NOMO-1 (cell line): ENCODE results near the gene PRKG1.

Source experiments
- DNase-seq, 2 experiments: peaks; one replicate each; lab custom pipeline; 2025; ENCODE audit not compliant: unreplicated experiment in 2 of 2; lab: John Stamatoyannopoulos, UW

PRKG1 gene

GRCh38 chr10:51950371-51950995, 876.2 kb downstream of the PRKG1 start:
- no peak for DNase-seq

- DNase-seq = no peak
These were observed 876.8 kb downstream of the PRKG1 start for GRCh38 chr10:51950996-51951555.

- no peak for DNase-seq
These were observed 877.3 kb downstream of the PRKG1 start for GRCh38 chr10:51951601-51952000.

- DNase-seq = no peak
These were observed 877.8 kb downstream of the PRKG1 start for GRCh38 chr10:51952056-51952455.

GRCh38 chr10:51955696-51956095, 881.4 kb downstream of the PRKG1 start:
- no peak for DNase-seq

GRCh38 chr10:51956822-51957221, 882.5 kb downstream of the PRKG1 start:
- no peak for DNase-seq

- DNase-seq = peak in 1 of 2 experiments; percentile 6
These were observed 886.2 kb downstream of the PRKG1 start for GRCh38 chr10:51960494-51960895.

GRCh38 chr10:51961401-51961800, 887.1 kb downstream of the PRKG1 start:
- no peak for DNase-seq

GRCh38 chr10:51964630-51965029, 890.3 kb downstream of the PRKG1 start:
- DNase-seq = no peak

GRCh38 chr10:51965451-51965850, 891.2 kb downstream of the PRKG1 start:
- DNase-seq = no peak

GRCh38 chr10:51972733-51973346, 898.6 kb downstream of the PRKG1 start:
- DNase-seq = no peak

GRCh38 chr10:51980752-51981151, 906.5 kb downstream of the PRKG1 start:
- DNase-seq = no peak

GRCh38 chr10:51981731-51982130, 907.4 kb downstream of the PRKG1 start:
- no peak for DNase-seq

GRCh38 chr10:51983481-51983880, 909.2 kb downstream of the PRKG1 start:
- no peak for DNase-seq

GRCh38 chr10:51985336-51985735, 911.0 kb downstream of the PRKG1 start:
- DNase-seq = no peak

GRCh38 chr10:51986516-51986915, 912.2 kb downstream of the PRKG1 start:
- no peak for DNase-seq

- DNase-seq = no peak
These were observed 919.2 kb downstream of the PRKG1 start for GRCh38 chr10:51993475-51993874.

- no peak for DNase-seq
These were observed 924.8 kb downstream of the PRKG1 start for GRCh38 chr10:51999096-51999495.

- DNase-seq = peak in 1 of 2 experiments; percentile 0
These were observed 930.2 kb downstream of the PRKG1 start for GRCh38 chr10:52004342-52004949.

GRCh38 chr10:52007091-52007490, 932.8 kb downstream of the PRKG1 start:
- no peak for DNase-seq

GRCh38 chr10:52011118-52011517, 936.8 kb downstream of the PRKG1 start:
- DNase-seq = no peak

GRCh38 chr10:52019077-52019555, 944.8 kb downstream of the PRKG1 start:
- DNase-seq = no peak
